OCI-LY1 (cell line): ENCODE measurements around the gene DDHD1.

ENCODE experiments used
- H2AFZ ChIP-seq: fragments of 200-600 bp; sonication (generic), shearing (Covaris generic); 2 replicates; pipeline ENCODE4 v1.6.0; 2014; ENCODE audit warnings: antibody characterized with exemption, mild to moderate bottlenecking, low read length
- H3F3A ChIP-seq: fragments of 200-600 bp; sonication (generic), shearing (Covaris generic); 2 replicates; pipeline ENCODE4 v1.6.0; 2014; ENCODE audit warnings: mild to moderate bottlenecking, antibody characterized with exemption, low read length, moderate library complexity; ENCODE audit not compliant: insufficient read depth
- H3K27ac ChIP-seq: fragments of 200-600 bp; sonication (generic); 2 replicates; pipeline ENCODE4 v1.5.1; 2014; ENCODE audit warnings: low read length, mixed run types, mild to moderate bottlenecking, low read depth; ENCODE audit not compliant: poor library complexity, severe bottlenecking
- H3K27me3 ChIP-seq: fragments of 200-600 bp; sonication (generic); 2 replicates; pipeline ENCODE4 v1.6.0; 2014; ENCODE audit warnings: antibody characterized with exemption, mild to moderate bottlenecking, low read length, moderate library complexity; ENCODE audit not compliant: insufficient read depth
- H3K36me3 ChIP-seq: fragments of 200-600 bp; sonication (generic); 2 replicates; pipeline ENCODE4 v1.6.1; 2014; ENCODE audit warnings: mild to moderate bottlenecking, antibody characterized with exemption, low read length, moderate library complexity, mixed read lengths; ENCODE audit not compliant: insufficient read depth
- H3K4me1 ChIP-seq: fragments of 200-600 bp; sonication (generic); 2 replicates; pipeline ENCODE4 v1.5.1; 2014; ENCODE audit warnings: mild to moderate bottlenecking, low read length, moderate library complexity; ENCODE audit not compliant: insufficient read depth, severe bottlenecking
- H3K4me2 ChIP-seq: fragments of 200-600 bp; sonication (generic), shearing (Covaris generic); 2 replicates; pipeline ENCODE4 v1.6.1; 2014; ENCODE audit warnings: low read length
- H3K4me3 ChIP-seq: fragments of 200-600 bp; sonication (generic); 2 replicates; pipeline ENCODE4 v1.5.1; 2014; ENCODE audit warnings: low read length, low read depth, mild to moderate bottlenecking, mixed read lengths; ENCODE audit not compliant: poor library complexity, severe bottlenecking
- H3K79me2 ChIP-seq: fragments of 200-600 bp; shearing (Covaris generic); 2 replicates; pipeline ENCODE4 v1.6.1; 2016; ENCODE audit warnings: mixed run types, low read length, mixed read lengths; ENCODE audit not compliant: insufficient read depth
- H3K9ac ChIP-seq: fragments of 200-600 bp; sonication (generic), shearing (Covaris generic); 2 replicates; pipeline ENCODE4 v1.6.1; 2014; ENCODE audit warnings: mild to moderate bottlenecking, low read length, mixed read lengths
- H3K9me2 ChIP-seq: fragments of 200-600 bp; sonication (generic), shearing (Covaris generic); 2 replicates; pipeline ENCODE4 v1.6.1; 2014; ENCODE audit warnings: low read depth, mild to moderate bottlenecking, low read length, mixed read lengths
- H3K9me3 ChIP-seq: fragments of 200-600 bp; shearing (Covaris generic); 2 replicates; pipeline ENCODE4 v1.6.1; 2014; ENCODE audit warnings: low read length, mixed read lengths
- H4K20me1 ChIP-seq: fragments of 200-600 bp; sonication (generic), shearing (Covaris generic); 2 replicates; pipeline ENCODE4 v1.6.0; 2016; ENCODE audit warnings: mild to moderate bottlenecking, low read length; ENCODE audit not compliant: insufficient read depth
- EZH2 ChIP-seq: fragments of 200-600 bp; sonication (generic), shearing (Covaris generic); IDR thresholded peaks from 2 replicates; pipeline ENCODE4 v1.8.0; 2017; ENCODE audit warnings: borderline replicate concordance, mixed run types, mild to moderate bottlenecking, antibody characterized with exemption, low read length, moderate library complexity, mixed read lengths
- TF ChIP-seq, protein P1 (sequence below): fragments of 200-600 bp; sonication (generic), shearing (Covaris generic); IDR thresholded peaks from 2 replicates; pipeline ENCODE4 v1.5.1; 2017; ENCODE audit warnings: mild to moderate bottlenecking, antibody characterized with exemption, low read length, moderate library complexity, mixed read lengths

Gene DDHD1

DNA sequence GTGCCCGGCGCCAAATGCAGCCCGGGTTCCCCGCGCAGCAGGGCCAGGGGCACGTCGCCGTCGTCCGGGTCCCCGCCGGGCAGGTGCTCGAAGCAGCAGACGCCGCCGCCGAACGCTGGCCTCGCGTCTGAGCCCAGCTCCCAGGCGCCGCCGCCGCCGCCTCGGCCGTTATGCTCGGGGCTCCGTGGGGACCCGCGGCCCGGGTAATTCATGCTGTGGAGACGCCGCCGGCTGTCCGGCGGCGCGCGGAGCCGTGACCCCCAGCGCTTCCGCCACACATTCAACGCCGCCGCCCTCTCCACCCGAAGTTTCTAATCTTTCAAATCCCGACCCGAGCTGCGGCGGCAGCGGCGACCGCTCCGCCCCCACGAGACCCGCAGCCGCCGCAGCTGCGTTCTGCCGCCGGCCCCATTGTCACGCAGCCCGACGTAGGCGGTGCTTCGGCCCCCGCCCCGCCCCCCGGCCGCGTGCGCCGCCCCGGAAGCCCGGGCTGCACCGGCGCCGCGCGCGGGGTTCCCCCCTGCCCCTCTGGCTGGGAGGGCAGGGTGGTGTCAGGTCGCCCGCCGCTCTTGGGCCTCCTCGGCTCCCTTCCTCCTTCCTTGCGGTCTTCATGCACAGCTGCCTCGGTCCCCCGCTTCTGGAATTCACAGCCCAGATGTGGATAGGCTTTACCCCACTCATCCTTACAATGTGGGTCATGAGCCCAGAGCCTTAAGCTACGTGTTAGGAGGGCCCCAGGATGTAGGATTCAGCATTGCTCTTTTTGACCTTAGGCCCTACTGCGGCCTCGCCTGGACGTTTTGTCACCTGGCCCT, at the start of gene DDHD1:
DDHD1 (minus strand) TSS at position 437 of the 815 bp plus-strand sequence; CDS start at position 212, 225 bp downstream.
- H3K36me3 ChIP-seq, result peaks cover 3% of the 10 kb centered on the region; the same call in 1 of the 2 replicates
- H3K27me3 ChIP-seq, result no peaks in the 10 kb centered on the region
- no peaks in the 10 kb centered on the region for H3F3A ChIP-seq
- TF ChIP-seq, protein P1, sequence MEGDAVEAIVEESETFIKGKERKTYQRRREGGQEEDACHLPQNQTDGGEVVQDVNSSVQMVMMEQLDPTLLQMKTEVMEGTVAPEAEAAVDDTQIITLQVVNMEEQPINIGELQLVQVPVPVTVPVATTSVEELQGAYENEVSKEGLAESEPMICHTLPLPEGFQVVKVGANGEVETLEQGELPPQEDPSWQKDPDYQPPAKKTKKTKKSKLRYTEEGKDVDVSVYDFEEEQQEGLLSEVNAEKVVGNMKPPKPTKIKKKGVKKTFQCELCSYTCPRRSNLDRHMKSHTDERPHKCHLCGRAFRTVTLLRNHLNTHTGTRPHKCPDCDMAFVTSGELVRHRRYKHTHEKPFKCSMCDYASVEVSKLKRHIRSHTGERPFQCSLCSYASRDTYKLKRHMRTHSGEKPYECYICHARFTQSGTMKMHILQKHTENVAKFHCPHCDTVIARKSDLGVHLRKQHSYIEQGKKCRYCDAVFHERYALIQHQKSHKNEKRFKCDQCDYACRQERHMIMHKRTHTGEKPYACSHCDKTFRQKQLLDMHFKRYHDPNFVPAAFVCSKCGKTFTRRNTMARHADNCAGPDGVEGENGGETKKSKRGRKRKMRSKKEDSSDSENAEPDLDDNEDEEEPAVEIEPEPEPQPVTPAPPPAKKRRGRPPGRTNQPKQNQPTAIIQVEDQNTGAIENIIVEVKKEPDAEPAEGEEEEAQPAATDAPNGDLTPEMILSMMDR, result no peak
- TF ChIP-seq EZH2, result no peak
- no peaks in the 10 kb centered on the region for H3K9me2 ChIP-seq
- peaks cover 41% of the 10 kb centered on the region for H3K79me2 ChIP-seq
- peak within 1 kb of the TSS; percentile 91 for H3K4me2 ChIP-seq
- H3K4me3 ChIP-seq, result peak within 1 kb of the TSS; percentile 86
- H3K9me3 ChIP-seq, result no peaks in the 10 kb centered on the region
- H3K9ac ChIP-seq, result peak within 1 kb of the TSS; percentile 87
- 0 out of 2 replicates have a peak, but pooled peaks cover 4% of the 10 kb centered on the region for H4K20me1 ChIP-seq
- peaks cover 37% of the 10 kb centered on the region for H3K4me1 ChIP-seq
- peak within 1 kb of the TSS; percentile 48; the same call in 1 of the 2 replicates for H2AFZ ChIP-seq
- peak within 1 kb of the TSS; percentile 86 for H3K27ac ChIP-seq

DNA sequence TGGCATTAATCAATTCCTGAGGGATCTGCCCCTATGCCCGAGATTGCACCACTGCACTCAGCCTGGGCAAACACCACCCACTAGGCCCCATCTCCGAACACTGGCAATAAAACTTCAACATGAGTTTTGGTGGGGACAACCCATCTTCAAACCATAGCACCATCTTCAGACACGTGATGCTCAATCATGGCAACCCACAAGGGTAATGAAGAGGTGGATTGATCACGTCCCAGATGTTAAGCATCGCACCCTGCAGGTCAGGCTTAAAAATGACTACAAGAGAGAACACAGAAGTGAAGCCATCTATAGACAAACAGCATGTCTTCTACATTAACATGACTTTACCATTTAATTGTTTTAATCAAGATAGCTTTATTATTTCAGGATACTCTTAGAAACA, 42.8 kb upstream of the DDHD1 start:
- H3F3A ChIP-seq, result no peaks in the 10 kb centered on the region
- H3K4me1 ChIP-seq, result no peaks in the 10 kb centered on the region
- no peak overlapping the region for H3K4me3 ChIP-seq
- no peak overlapping the region for H2AFZ ChIP-seq
- TF ChIP-seq EZH2, result no peak
- TF ChIP-seq, protein P1, result no peak
- no peaks in the 10 kb centered on the region for H3K9me2 ChIP-seq
- H3K9me3 ChIP-seq, result no peaks in the 10 kb centered on the region
- H3K79me2 ChIP-seq, result no peaks in the 10 kb centered on the region
- no peaks in the 10 kb centered on the region for H4K20me1 ChIP-seq
- H3K36me3 ChIP-seq, result no peaks in the 10 kb centered on the region
- no peak overlapping the region for H3K27ac ChIP-seq
- H3K9ac ChIP-seq, result no peak overlapping the region
- H3K27me3 ChIP-seq, result no peaks in the 10 kb centered on the region
- H3K4me2 ChIP-seq, result no peak overlapping the region

DNA sequence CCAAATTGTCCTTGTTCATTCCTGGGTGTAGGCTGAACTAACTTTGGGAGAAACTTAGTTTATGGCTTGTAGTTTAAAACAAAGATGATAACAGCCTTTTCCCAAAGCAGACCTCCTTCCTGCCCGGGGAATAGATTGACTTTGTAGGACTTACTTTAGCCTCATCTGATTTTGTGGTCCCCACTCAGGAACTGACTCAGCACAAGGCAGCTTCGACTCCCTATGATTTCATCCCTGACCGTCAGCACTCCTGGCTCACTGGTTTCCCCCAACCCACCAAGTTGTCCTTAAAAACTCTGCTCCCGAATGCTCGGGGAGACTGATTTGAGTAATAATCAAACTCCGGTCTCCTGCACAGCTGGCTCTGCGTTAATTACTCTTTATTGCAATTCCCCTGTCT, 40.1 kb upstream of the DDHD1 start:
- Histone ChIP-seq H3K27ac (no peak overlapping the region), H3F3A (no peaks in the 10 kb centered on the region), H3K9me2 (no peaks in the 10 kb centered on the region), H3K4me2 (no peak overlapping the region), H3K9me3 (no peaks in the 10 kb centered on the region), H3K36me3 (no peaks in the 10 kb centered on the region), H2AFZ (no peak overlapping the region), H3K79me2 (no peaks in the 10 kb centered on the region), H3K9ac (no peak overlapping the region), H3K4me1 (no peaks in the 10 kb centered on the region), H3K4me3 (no peak overlapping the region), H3K27me3 (no peaks in the 10 kb centered on the region), H4K20me1 (no peaks in the 10 kb centered on the region)
- no peak for TF ChIP-seq EZH2
- TF ChIP-seq, protein P1, result no peak
